Measurements from ENCODE around the gene FBN1.

The FBN1 gene

GRCh38 chr15:48510976-48511375 is 134.5 kb downstream of the FBN1 start:
- H3K4me3 ChIP-seq (ENCODE audit: low read depth, low read length) = no peak overlapping the region
- in situ Hi-C loops (cut with HindIII; ENCODE audit: low sequenced_read_pairs) = no loop called here
- no peak for TF ChIP-seq CTCF (IDR thresholded peaks at IDR 0.05; ENCODE audit: low read depth, low read length, missing control alignments)
- DNase-seq (ENCODE audit: low read depth) = no peak

- no peak overlapping the region for H3K4me3 ChIP-seq (ENCODE audit: low read depth, low read length)
- in situ Hi-C loops (cut with HindIII; ENCODE audit: low sequenced_read_pairs) = no loop called here
- DNase-seq (ENCODE audit: low read depth) = peak; percentile 49
- TF ChIP-seq CTCF (IDR thresholded peaks at IDR 0.05; ENCODE audit: low read depth, low read length, missing control alignments) = peak; percentile 72
These were observed 138.0 kb downstream of the FBN1 start for GRCh38 chr15:48507416-48508065.

- no peak overlapping the region for H3K4me3 ChIP-seq (ENCODE audit: low read depth, low read length)
- DNase-seq (ENCODE audit: low read depth) = no peak
- no peak for TF ChIP-seq CTCF (IDR thresholded peaks at IDR 0.05; ENCODE audit: low read depth, low read length, missing control alignments)
- in situ Hi-C loops (cut with HindIII; ENCODE audit: low sequenced_read_pairs) = no loop called here
These were observed 140.4 kb downstream of the FBN1 start for GRCh38 chr15:48505067-48505466.

- in situ Hi-C loops (cut with HindIII; ENCODE audit: low sequenced_read_pairs) = no loop called here
- no peak for DNase-seq (ENCODE audit: low read depth)
- H3K4me3 ChIP-seq (ENCODE audit: low read depth, low read length) = no peak overlapping the region
- TF ChIP-seq CTCF (IDR thresholded peaks at IDR 0.05; ENCODE audit: low read depth, low read length, missing control alignments) = no peak
These were observed 144.3 kb downstream of the FBN1 start for GRCh38 chr15:48501208-48501607.

GRCh38 chr15:48500595-48500994 is 144.9 kb downstream of the FBN1 start:
- DNase-seq (ENCODE audit: low read depth) = no peak
- TF ChIP-seq CTCF (IDR thresholded peaks at IDR 0.05; ENCODE audit: low read depth, low read length, missing control alignments) = no peak
- H3K4me3 ChIP-seq (ENCODE audit: low read depth, low read length) = no peak overlapping the region
- in situ Hi-C loops (cut with HindIII; ENCODE audit: low sequenced_read_pairs) = no loop called here

GRCh38 chr15:48499978-48500377 is 145.5 kb downstream of the FBN1 start:
- TF ChIP-seq CTCF (IDR thresholded peaks at IDR 0.05; ENCODE audit: low read depth, low read length, missing control alignments) = no peak
- in situ Hi-C loops (cut with HindIII; ENCODE audit: low sequenced_read_pairs) = no loop called here
- no peak overlapping the region for H3K4me3 ChIP-seq (ENCODE audit: low read depth, low read length)
- no peak for DNase-seq (ENCODE audit: low read depth)
